ENCODE results near the gene CFAP221.

The CFAP221 gene

GRCh38 chr2:119696494-119697030, 152.3 kb downstream of the CFAP221 start:
- FAIRE-seq (no peak), DNase-seq (ENCODE audit: insufficient read length, low spot score) (no peak)
- TF ChIP-seq SPI1 (IDR thresholded peaks at IDR 0.05; ENCODE audit: low read depth, low read length) = 0 out of 2 replicates have a peak, but pooled peaks have one; percentile 36
- TF ChIP-seq POLR2A (IDR thresholded peaks at IDR 0.05; ENCODE audit: low read depth, low read length) = no peak
- TF ChIP-seq POU2F2 (IDR thresholded peaks at IDR 0.05; ENCODE audit: low read depth, low read length) = no peak

GRCh38 chr2:119697290-119698020, 153.2 kb downstream of the CFAP221 start:
- FAIRE-seq = peak; percentile 40
- peak; percentile 48 for DNase-seq (ENCODE audit: insufficient read length, low spot score)
- TF ChIP-seq PAX5 (IDR thresholded peaks at IDR 0.05; ENCODE audit: insufficient read depth, low read length, severe bottlenecking) = no peak
- no peak for TF ChIP-seq POLR2AphosphoS5 (IDR thresholded peaks at IDR 0.05; ENCODE audit: low read depth, low read length)
- TF ChIP-seq POU2F2 (IDR thresholded peaks at IDR 0.05; ENCODE audit: low read depth, low read length) = peak; percentile 89

- FAIRE-seq (no peak), DNase-seq (ENCODE audit: insufficient read length, low spot score) (no peak)
- no peak for TF ChIP-seq POLR2AphosphoS5 (IDR thresholded peaks at IDR 0.05; ENCODE audit: low read depth, low read length)
- TF ChIP-seq POLR2A (IDR thresholded peaks at IDR 0.05; ENCODE audit: low read depth, low read length) = no peak
- TF ChIP-seq TAF1 (IDR thresholded peaks at IDR 0.05; ENCODE audit: low read depth, low read length) = no peak
- TF ChIP-seq POU2F2 (IDR thresholded peaks at IDR 0.05; ENCODE audit: low read depth, low read length) = no peak
- TF ChIP-seq SPI1 (IDR thresholded peaks at IDR 0.05; ENCODE audit: low read depth, low read length) = no peak
- no peak for TF ChIP-seq PAX5 (IDR thresholded peaks at IDR 0.05; ENCODE audit: insufficient read depth, low read length, severe bottlenecking)
Measured at GRCh38 chr2:119698246-119698645, 154.0 kb downstream of the CFAP221 start.

- TF ChIP-seq POLR2AphosphoS5 (IDR thresholded peaks at IDR 0.05; ENCODE audit: low read depth, low read length) = no peak
- TF ChIP-seq TAF1 (IDR thresholded peaks at IDR 0.05; ENCODE audit: low read depth, low read length) = no peak
- TF ChIP-seq PAX5 (IDR thresholded peaks at IDR 0.05; ENCODE audit: insufficient read depth, low read length, severe bottlenecking) = no peak
- TF ChIP-seq POLR2A (IDR thresholded peaks at IDR 0.05; ENCODE audit: low read depth, low read length) = no peak
- no peak for TF ChIP-seq SPI1 (IDR thresholded peaks at IDR 0.05; ENCODE audit: low read depth, low read length)
- no peak for TF ChIP-seq POU2F2 (IDR thresholded peaks at IDR 0.05; ENCODE audit: low read depth, low read length)
- DNase-seq (ENCODE audit: insufficient read length, low spot score) (no peak), FAIRE-seq (no peak)
Measured at GRCh38 chr2:119699016-119699606, 154.9 kb downstream of the CFAP221 start.

GRCh38 chr2:119700866-119701265, 156.6 kb downstream of the CFAP221 start:
- DNase-seq (ENCODE audit: insufficient read length, low spot score) = no peak
- FAIRE-seq = no peak
- no peak for TF ChIP-seq PAX5 (IDR thresholded peaks at IDR 0.05; ENCODE audit: insufficient read depth, low read length, severe bottlenecking)

GRCh38 chr2:119701352-119701751, 157.1 kb downstream of the CFAP221 start:
- DNase-seq (ENCODE audit: insufficient read length, low spot score) = no peak
- FAIRE-seq = no peak
- TF ChIP-seq SPI1 (IDR thresholded peaks at IDR 0.05; ENCODE audit: low read depth, low read length) = no peak
- no peak for TF ChIP-seq TAF1 (IDR thresholded peaks at IDR 0.05; ENCODE audit: low read depth, low read length)
- no peak for TF ChIP-seq POU2F2 (IDR thresholded peaks at IDR 0.05; ENCODE audit: low read depth, low read length)
- TF ChIP-seq POLR2A (IDR thresholded peaks at IDR 0.05; ENCODE audit: low read depth, low read length) = no peak

GRCh38 chr2:119702203-119702917, 158.1 kb downstream of the CFAP221 start:
- DNase-seq (ENCODE audit: insufficient read length, low spot score) = no peak
- FAIRE-seq = no peak
- TF ChIP-seq POU2F2 (IDR thresholded peaks at IDR 0.05; ENCODE audit: low read depth, low read length) (no peak), POLR2AphosphoS5 (IDR thresholded peaks at IDR 0.05; ENCODE audit: low read depth, low read length) (no peak)

GRCh38 chr2:119702918-119703401, 158.7 kb downstream of the CFAP221 start:
- peak; percentile 76 for DNase-seq (ENCODE audit: insufficient read length, low spot score)
- FAIRE-seq = peak; percentile 87

GRCh38 chr2:119703526-119703925, 159.3 kb downstream of the CFAP221 start:
- FAIRE-seq = no peak
- TF ChIP-seq TAF1 (IDR thresholded peaks at IDR 0.05; ENCODE audit: low read depth, low read length) (no peak), POLR2AphosphoS5 (IDR thresholded peaks at IDR 0.05; ENCODE audit: low read depth, low read length) (no peak), PAX5 (IDR thresholded peaks at IDR 0.05; ENCODE audit: insufficient read depth, low read length, severe bottlenecking) (no peak), POU2F2 (IDR thresholded peaks at IDR 0.05; ENCODE audit: low read depth, low read length) (no peak), POLR2A (IDR thresholded peaks at IDR 0.05; ENCODE audit: low read depth, low read length) (no peak), SPI1 (IDR thresholded peaks at IDR 0.05; ENCODE audit: low read depth, low read length) (no peak)

More at GRCh38 chr2:119702918-119703401, 158.7 kb downstream of the CFAP221 start:
- no peak for TF ChIP-seq SPI1 (IDR thresholded peaks at IDR 0.05; ENCODE audit: low read depth, low read length)
- no peak for TF ChIP-seq POLR2A (IDR thresholded peaks at IDR 0.05; ENCODE audit: low read depth, low read length)
- TF ChIP-seq TAF1 (IDR thresholded peaks at IDR 0.05; ENCODE audit: low read depth, low read length) = no peak
- no peak for TF ChIP-seq PAX5 (IDR thresholded peaks at IDR 0.05; ENCODE audit: insufficient read depth, low read length, severe bottlenecking)
- no peak for TF ChIP-seq POLR2AphosphoS5 (IDR thresholded peaks at IDR 0.05; ENCODE audit: low read depth, low read length)
- no peak for TF ChIP-seq POU2F2 (IDR thresholded peaks at IDR 0.05; ENCODE audit: low read depth, low read length)

More at GRCh38 chr2:119703526-119703925, 159.3 kb downstream of the CFAP221 start:
- no peak for DNase-seq (ENCODE audit: insufficient read length, low spot score)
